NK-92 treated with Interleukin-12 subunit alpha and Interleukin-12 subunit beta, amount 100 ng/mL, for 24 hours (cell line): ENCODE data around the gene RPL19.
"Not testable (repeated sequence)": the region's sequence is repeated elsewhere in the genome, so short reads cannot be mapped to it uniquely, and the experiment has no call there.

Experiments
- DNase-seq: peaks from one replicate; lab custom pipeline; 2025; lab: John Stamatoyannopoulos, UW

The RPL19 gene

DNA sequence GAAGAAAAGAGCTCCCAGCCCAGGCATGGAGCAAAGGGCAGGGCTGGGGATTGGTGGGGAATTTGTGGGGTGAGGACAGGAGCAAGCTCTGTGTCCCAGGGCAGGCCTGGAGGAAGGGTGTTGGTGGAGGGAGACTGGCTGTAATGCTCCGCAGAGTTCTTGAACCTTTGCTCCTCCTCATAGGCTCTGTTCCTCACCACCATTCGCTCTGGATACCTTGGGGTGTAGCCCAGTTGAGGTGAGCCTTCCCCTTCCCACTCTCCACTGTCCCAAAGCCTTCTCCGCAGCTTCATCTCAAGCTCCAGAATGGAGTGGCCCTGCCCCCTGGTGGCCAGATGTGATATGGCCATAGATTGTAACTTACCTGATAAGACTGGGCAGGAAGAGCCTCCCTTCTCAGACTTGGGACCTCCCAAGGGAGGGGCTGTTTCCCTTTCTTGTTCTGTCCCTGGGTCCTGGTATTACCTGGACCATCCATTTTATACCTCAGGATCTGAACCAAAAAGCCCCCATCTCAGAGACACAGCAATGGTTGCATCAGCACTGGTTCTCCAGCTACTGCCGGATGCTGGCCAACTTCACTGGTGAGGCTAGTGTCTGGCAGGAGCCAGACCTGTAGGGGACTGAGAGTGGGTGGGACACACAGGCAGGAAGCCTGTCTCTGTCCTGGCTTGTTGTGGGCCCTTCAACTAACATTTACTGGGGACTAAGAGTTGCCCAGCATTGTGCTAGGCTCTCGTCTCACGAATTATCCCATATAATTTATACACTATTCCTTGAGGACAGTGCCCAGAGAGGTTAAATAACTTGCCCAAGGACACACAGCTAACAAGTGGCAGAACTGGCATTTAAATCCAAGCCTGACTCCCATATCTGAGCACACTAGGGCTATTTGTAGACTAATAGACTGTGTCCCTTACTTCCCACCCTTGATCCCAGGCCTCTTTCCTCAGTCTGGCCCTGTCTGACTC, 44.8 kb downstream of the RPL19 start:
- DNase-seq, result peak; percentile 41

- no peak for DNase-seq
Measured at GRCh38 chr17:39246274-39246673, 46.2 kb downstream of the RPL19 start.

DNA sequence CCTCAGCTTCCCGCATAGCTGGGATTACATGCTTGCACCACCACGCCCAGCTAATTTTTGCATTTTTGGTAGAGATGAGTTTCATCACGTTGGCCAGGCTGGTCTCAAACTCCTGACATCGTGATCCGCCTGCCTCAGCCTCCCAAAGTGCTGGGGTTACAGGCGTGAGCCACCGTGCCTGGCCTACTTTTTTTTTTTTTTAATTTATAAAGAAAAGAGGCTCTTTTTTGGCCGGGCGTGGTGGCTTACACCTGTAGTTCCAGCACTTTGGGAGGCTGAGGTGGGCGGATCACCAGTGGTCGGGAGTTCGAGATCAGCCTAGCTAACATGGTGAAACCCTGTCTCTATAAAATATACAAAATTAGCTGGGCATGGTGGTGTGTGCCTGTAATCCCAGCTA, 50.0 kb downstream of the RPL19 start:
- not testable (repeated sequence) for DNase-seq

- DNase-seq, result no peak
Measured at GRCh38 chr17:39251997-39252396, 51.9 kb downstream of the RPL19 start.

DNA sequence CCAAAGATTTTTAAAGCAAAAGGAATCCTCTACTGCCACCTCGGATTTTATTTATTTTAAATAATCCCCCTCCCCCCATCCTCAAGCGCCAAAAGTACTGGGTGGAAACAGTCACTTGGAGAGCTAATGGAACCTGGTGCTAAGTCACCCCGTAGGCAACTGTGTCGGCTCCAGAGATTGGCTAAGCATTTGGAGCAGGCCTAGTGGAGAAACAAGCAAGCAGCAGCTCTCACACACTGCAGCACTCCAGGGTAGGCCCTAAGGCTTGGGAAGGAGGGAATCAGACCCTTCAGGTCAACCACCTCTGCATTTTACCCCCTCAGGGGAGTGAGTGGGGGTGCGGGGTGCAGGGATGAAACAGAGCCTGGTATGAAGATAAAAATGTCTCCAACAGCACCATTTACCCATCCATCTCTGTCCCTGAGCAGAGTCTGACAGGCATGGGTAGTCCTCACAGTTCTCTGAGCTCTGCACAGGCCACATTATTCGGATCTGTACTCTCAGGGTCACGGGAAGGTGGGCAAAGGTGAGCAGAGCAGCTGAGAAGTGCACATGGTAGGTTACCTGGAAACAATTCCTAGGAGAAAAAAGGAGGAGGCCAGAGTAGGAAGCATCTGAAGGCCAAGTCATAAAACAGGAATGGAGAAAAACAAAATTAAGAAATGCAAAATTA, 52.8 kb downstream of the RPL19 start:
- DNase-seq, result no peak
